Erythroblast (primary cell): ENCODE data around the gene RIF1.

Source experiments
- GATA1 ChIP-seq: IDR thresholded peaks from 2 replicates; pipeline ENCODE4 v1.6.1; 2011; ENCODE audit warnings: low read depth, mild to moderate bottlenecking, control low read depth, low read length, moderate library complexity
- POLR2A ChIP-seq: IDR thresholded peaks from 2 replicates; pipeline ENCODE4 v1.6.1; 2011; ENCODE audit warnings: mild to moderate bottlenecking, low read length

DNA sequence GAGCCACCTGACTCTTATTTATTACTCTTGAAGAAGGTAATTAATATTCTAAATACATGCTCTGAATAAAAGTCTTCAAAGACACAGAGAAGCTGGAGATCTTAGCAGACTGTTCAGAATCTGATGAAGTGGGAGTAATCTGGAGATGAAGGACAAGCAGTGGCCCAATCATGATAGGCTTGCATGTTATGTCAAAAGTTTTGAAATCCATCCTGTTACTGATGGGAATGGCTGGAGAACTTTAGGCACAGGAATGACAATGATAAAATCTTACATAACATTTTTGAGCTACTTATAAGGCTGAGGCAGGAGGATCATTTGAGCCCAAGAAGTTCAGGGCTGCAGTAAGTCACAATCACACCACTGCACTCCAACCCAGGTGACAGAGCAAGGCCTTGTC is 2.4 kb upstream of the RIF1 start:
- TF ChIP-seq POLR2A (no peak), GATA1 (no peak)
